ENCODE measurements around the gene SLC6A6. TPM values are rescaled to one million over a fixed set of nuclear protein-coding genes. Genes with fewer than 3 reads are reported as not detected.
A peak's percentile ranks its signal among the peaks of the same experiment; 100 is the strongest.

SLC6A6 gene
- total and polyA plus RNA-seq, 2 experiments from 2014 or later = 27.5 to 150 TPM

- H3K36me3 Mint-ChIP-seq (ENCODE audit: low read depth) = no peaks in the 10 kb centered on the region
- Histone ChIP-seq H2AFZ (no peak overlapping the region), H3F3A (replicated peaks; ENCODE audit: low read depth) (no peaks in the 10 kb centered on the region), H3K4me3 (no peak overlapping the region), H3K27me3 (ENCODE audit: insufficient read depth) (no peaks in the 10 kb centered on the region), H3K27ac (ENCODE audit: low read depth) (no peak overlapping the region), H3K36me3 (ENCODE audit: insufficient read depth) (no peaks in the 10 kb centered on the region), H3K79me2 (replicated peaks; ENCODE audit: insufficient read depth) (no peaks in the 10 kb centered on the region), H3K4me1 (ENCODE audit: insufficient read depth) (no peaks in the 10 kb centered on the region; the same call in 1 of the 2 replicates), H3K4me2 (no peak overlapping the region), H3K9me2 (ENCODE audit: insufficient read depth) (no peaks in the 10 kb centered on the region), H4K20me1 (replicated peaks; ENCODE audit: insufficient read depth) (no peaks in the 10 kb centered on the region)
- H3K27me3 Mint-ChIP-seq (ENCODE audit: insufficient read depth, low read depth, poor library complexity) = no peaks in the 10 kb centered on the region
- no peak for DNase-seq (ENCODE audit: low spot score)
- peaks cover 26% of the 10 kb centered on the region for H3K4me1 Mint-ChIP-seq
- H3K27ac Mint-ChIP-seq = peak overlapping the region; percentile 55; the same call in 1 of the 2 replicates
- H3K4me3 Mint-ChIP-seq = no peak overlapping the region
- TF ChIP-seq POLR2AphosphoS5 (IDR thresholded peaks at IDR 0.05; ENCODE audit: low read depth) (no peak), EZH2 (IDR thresholded peaks at IDR 0.05; ENCODE audit: low read depth, unreplicated experiment) (no peak), ZNF331 (CRISPR knock-in tag; IDR thresholded peaks at IDR 0.05; ENCODE audit: low read depth) (no peak), ETS1 (IDR thresholded peaks at IDR 0.05) (no peak), ZNF114 (CRISPR knock-in tag; IDR thresholded peaks at IDR 0.05) (no peak), STAT1 (IDR thresholded peaks at IDR 0.05; ENCODE audit: unreplicated experiment) (no peak), CREB1 (CRISPR knock-in tag; IDR thresholded peaks at IDR 0.05; ENCODE audit: low read depth) (no peak), CTCF (conservative IDR thresholded peaks at IDR 0.05; ENCODE audit: low read depth in 2 of 2) (no peak), EZH2phosphoT487 (IDR thresholded peaks at IDR 0.05; ENCODE audit: unreplicated experiment) (no peak), REST (IDR thresholded peaks at IDR 0.05; ENCODE audit: unreplicated experiment) (no peak), ZNF462 (CRISPR knock-in tag; IDR thresholded peaks at IDR 0.05) (no peak)
- no peaks in the 10 kb centered on the region; the same call in 2 of the 3 replicates for H3K9me3 Mint-ChIP-seq
- ATAC-seq = no peak
Measured at GRCh38 chr3:14393440-14394106, 8.8 kb upstream of the SLC6A6 start.

All from GM23338 (cell line).